Lung (tissue), 12 donors: ENCODE data around the gene ASF1A. TPM values are rescaled to one million over a fixed set of nuclear protein-coding genes. Genes with fewer than 3 reads are reported as not detected.
A peak's percentile ranks its signal among the peaks of the same experiment; 100 is the strongest.

Experiments
- ATAC-seq: fragments of 200-7000 bp; cut with Tn5 transposase; one replicate; pipeline ENCODE4 v1.9.1; 2020; ENCODE audit warnings: moderate number of reproducible peaks; ENCODE audit not compliant: insufficient read depth, low FRiP score
- DNase-seq, 3 donors: peaks; one replicate each; pipeline ENCODE4 v3.0.0-alpha.2; 2013 to 2017
- H3K27ac ChIP-seq, 2 donors: one replicate each; pipeline ENCODE4 v1.5.1; 2013; ENCODE audit warnings: mild to moderate bottlenecking in 2 of 2, moderate library complexity in 2 of 2, control low read depth in 1 of 2, inconsistent platforms in 1 of 2, low read depth in 1 of 2, low read length in 1 of 2
- H3K27me3 ChIP-seq, 3 donors: one replicate each; pipeline ENCODE4 v1.5.1; 2013; ENCODE audit warnings: low read length in 2 of 3; ENCODE audit not compliant: control insufficient read depth in 3 of 3, insufficient read depth in 3 of 3
- H3K36me3 ChIP-seq, 4 donors: one replicate each; pipeline ENCODE4 v1.5.1; 2013; ENCODE audit warnings: low read length in 4 of 4, mild to moderate bottlenecking in 1 of 4, moderate library complexity in 1 of 4; ENCODE audit not compliant: control insufficient read depth in 4 of 4, insufficient read depth in 4 of 4
- H3K4me1 ChIP-seq, 5 donors: one replicate each; pipeline ENCODE4 v1.5.1; 2013; ENCODE audit warnings: low read length in 5 of 5, mild to moderate bottlenecking in 2 of 5, moderate library complexity in 1 of 5; ENCODE audit not compliant: control insufficient read depth in 5 of 5, insufficient read depth in 5 of 5
- H3K4me3 ChIP-seq: one replicate; pipeline ENCODE4 v1.5.1; 2013; ENCODE audit warnings: mild to moderate bottlenecking, control low read depth, moderate library complexity
- H3K9ac ChIP-seq, 2 donors: one replicate each; pipeline ENCODE4 v1.5.1; 2013; ENCODE audit warnings: low read length in 2 of 2, control low read depth in 1 of 2; ENCODE audit not compliant: insufficient read depth in 1 of 2
- H3K9me3 ChIP-seq, 4 donors: one replicate each; pipeline ENCODE4 v1.5.1; 2013; ENCODE audit warnings: low read length in 3 of 4, mild to moderate bottlenecking in 1 of 4, moderate library complexity in 1 of 4; ENCODE audit not compliant: control insufficient read depth in 4 of 4, insufficient read depth in 3 of 4
- CTCF ChIP-seq: IDR thresholded peaks from 2 replicates; pipeline ENCODE4 v1.5.1; 2012; ENCODE audit warnings: mild to moderate bottlenecking; ENCODE audit errors: control extremely low read depth, extremely low read depth
- WGBS, 2 donors: extraction: QIAGEN DNeasy Blood & Tissue Kit; methylation state at CpG; one replicate each; pipeline ENCODE4 v1.1.7; 2013; 5-methylcytosine and 5-hydroxymethylcytosine counted together
- polyA plus RNA-seq, 2 donors: library from polyadenylated mRNA; stranded (reverse); fragments of 200-250 nt; gene quantifications; one replicate each; pipeline ENCODE4 v1.2.1, GENCODE V29; 2013
- total RNA-seq, 2 donors: library from RNA; depleted of rRNA in 1 of 2; stranded (reverse); fragments of >200 nt in 1 of 2; gene quantifications; one replicate each; pipeline ENCODE4 v1.2.1, GENCODE V29; 2014 to 2021
- donor health status: control.
- donor health status: control.
- donor health status: Bipolar disorder and iron deficiency.
- donor health status: healthy.
- donor health status: DM: yes; HTN: yes; CAD: no.

Gene ASF1A
- total and polyA plus RNA-seq, 4 donors, result 8.9 to 32.9 (median 23.9) TPM

GRCh38 chr6:118862443-118862842 lies 31.5 kb upstream of the ASF1A start:
- H3K4me1 ChIP-seq, result peaks cover 0 to 11% (median 3%) of the 10 kb centered on the region in 5 donors
- ATAC-seq, result no peak
- no peaks in the 10 kb centered on the region for H3K27me3 ChIP-seq
- DNase-seq, result no peak
- WGBS, 2 donors, result 97 to 100% methylated on average over 4 of the region's 4 CpGs
- H3K36me3 ChIP-seq, result peaks cover 0 to 6% (median 2%) of the 10 kb centered on the region in 4 donors
- H3K9ac ChIP-seq, result no peak overlapping the region
- peaks cover 0 to 4% (median 0%) of the 10 kb centered on the region in 4 donors for H3K9me3 ChIP-seq
- H3K27ac ChIP-seq, result no peak overlapping the region
- no peak overlapping the region for H3K4me3 ChIP-seq
- no peak for TF ChIP-seq CTCF

GRCh38 chr6:118864341-118865099 lies 29.4 kb upstream of the ASF1A start:
- DNase-seq (peak in 2 of 3 donors; percentile 19 to 37), ATAC-seq (peak; percentile 9)
- Histone ChIP-seq H3K9ac (no peak overlapping the region), H3K36me3 (peaks cover 0 to 6% (median 2%) of the 10 kb centered on the region in 4 donors), H3K4me3 (no peak overlapping the region), H3K27me3 (no peaks in the 10 kb centered on the region), H3K4me1 (peaks cover 0 to 11% (median 3%) of the 10 kb centered on the region in 5 donors), H3K27ac (no peak overlapping the region), H3K9me3 (peaks cover 0 to 4% (median 0%) of the 10 kb centered on the region in 4 donors)
- 26 to 39% methylated on average over 7 of the region's 7 CpGs for WGBS, 2 donors
- no peak for TF ChIP-seq CTCF

- no peaks in the 10 kb centered on the region for H3K27me3 ChIP-seq
- no peak for DNase-seq
- peaks cover 0 to 6% (median 2%) of the 10 kb centered on the region in 4 donors for H3K36me3 ChIP-seq
- no peak overlapping the region for H3K4me3 ChIP-seq
- peaks cover 0 to 11% (median 3%) of the 10 kb centered on the region in 5 donors for H3K4me1 ChIP-seq
- peaks cover 0 to 4% (median 0%) of the 10 kb centered on the region in 4 donors for H3K9me3 ChIP-seq
- no peak for TF ChIP-seq CTCF
- H3K27ac ChIP-seq, result no peak overlapping the region
- H3K9ac ChIP-seq, result no peak overlapping the region
- no peak for ATAC-seq
- 19 to 28% methylated on average over 2 of the region's 2 CpGs for WGBS, 2 donors
These were observed 28.9 kb upstream of the ASF1A start for GRCh38 chr6:118865100-118865391.
